Neural progenitor cell (in vitro differentiated cells): ENCODE data around the gene ANXA2R. TPM values are rescaled to one million over a fixed set of nuclear protein-coding genes. Genes with fewer than 3 reads are reported as not detected.
A peak's percentile ranks its signal among the peaks of the same experiment; 100 is the strongest.

Experiments used
- DNase-seq: peaks from one replicate; pipeline ENCODE4 v3.0.0-alpha.2; 2016; ENCODE audit warnings: low spot score
- H2AFZ ChIP-seq: fragments of 200-600 bp; sonication (generic); replicated peaks from 2 replicates; pipeline ENCODE4 v1.6.1; 2016; ENCODE audit warnings: antibody characterized with exemption
- H3F3A ChIP-seq: fragments of 200-600 bp; sonication (generic); 2 replicates; pipeline ENCODE4 v1.6.1; 2016; ENCODE audit warnings: antibody characterized with exemption, low read depth
- H3K27ac ChIP-seq: fragments of 200-600 bp; sonication (generic); 2 replicates; pipeline ENCODE4 v1.5.1; 2016; ENCODE audit warnings: mild to moderate bottlenecking
- H3K27me3 ChIP-seq: fragments of 200-600 bp; sonication (generic); 2 replicates; pipeline ENCODE4 v1.6.1; 2016; ENCODE audit warnings: mild to moderate bottlenecking, moderate library complexity
- H3K36me3 ChIP-seq: fragments of 200-600 bp; sonication (generic); 2 replicates; pipeline ENCODE4 v1.5.1; 2016
- H3K4me1 ChIP-seq: fragments of 200-600 bp; sonication (generic); 2 replicates; pipeline ENCODE4 v1.6.1; 2016; ENCODE audit warnings: mixed run types
- H3K4me2 ChIP-seq: fragments of 200-600 bp; sonication (generic); 2 replicates; pipeline ENCODE4 v1.6.1; 2016
- H3K4me3 ChIP-seq: fragments of 200-600 bp; sonication (generic); 2 replicates; pipeline ENCODE4 v1.5.1; 2016
- H3K79me2 ChIP-seq: fragments of 200-600 bp; sonication (generic); 2 replicates; pipeline ENCODE4 v1.6.1; 2016; ENCODE audit warnings: low read depth
- H3K9ac ChIP-seq: fragments of 200-600 bp; sonication (generic); 2 replicates; pipeline ENCODE4 v1.6.1; 2016
- H3K9me3 ChIP-seq: fragments of 200-600 bp; sonication (generic); 2 replicates; pipeline ENCODE4 v1.5.1; 2016; ENCODE audit warnings: low read depth
- H4K20me1 ChIP-seq: fragments of 200-600 bp; sonication (generic); 2 replicates; pipeline ENCODE4 v1.6.1; 2016; ENCODE audit warnings: low read depth
- H3K27ac Mint-ChIP-seq: 3 replicates; pipeline ENCODE4 v1.8.0; 2021; ENCODE audit warnings: mixed read lengths
- H3K27me3 Mint-ChIP-seq: 2 replicates; pipeline ENCODE4 v1.8.0; 2022; ENCODE audit warnings: low read depth, mild to moderate bottlenecking, inconsistent platforms, moderate library complexity, mixed read lengths; ENCODE audit not compliant: insufficient read depth
- H3K36me3 Mint-ChIP-seq: 3 replicates; pipeline ENCODE4 v1.8.0; 2021; ENCODE audit warnings: mixed read lengths
- H3K4me1 Mint-ChIP-seq: 3 replicates; pipeline ENCODE4 v1.8.0; 2021; ENCODE audit warnings: mixed read lengths
- H3K4me3 Mint-ChIP-seq: 3 replicates; pipeline ENCODE4 v1.8.0; 2021; ENCODE audit warnings: mild to moderate bottlenecking, moderate library complexity, mixed read lengths
- H3K9me3 Mint-ChIP-seq: 3 replicates; pipeline ENCODE4 v1.8.0; 2020; ENCODE audit warnings: mixed read lengths
- EZH2 ChIP-seq: fragments of 200-600 bp; sonication (generic); IDR thresholded peaks from 2 replicates; pipeline ENCODE4 v1.6.1; 2017; ENCODE audit warnings: antibody characterized with exemption, mild to moderate bottlenecking, moderate library complexity
- EZH2phosphoT487 ChIP-seq: fragments of 200-600 bp; sonication (generic); IDR thresholded peaks from 2 replicates; pipeline ENCODE4 v1.6.1; 2017; ENCODE audit warnings: antibody characterized with exemption
- total RNA-seq: library from RNA; depleted of rRNA; stranded (reverse); fragments of >200 nt; gene quantifications from 2 replicates; pipeline ENCODE4 v1.2.3, GENCODE V29; 2015; ENCODE audit warnings: low replicate concordance
- TF ChIP-seq, protein P1 (sequence below): fragments of 200-600 bp; sonication (generic); IDR thresholded peaks from 2 replicates; pipeline ENCODE4 v1.5.1; 2017; ENCODE audit warnings: antibody characterized with exemption, mild to moderate bottlenecking

Gene ANXA2R
- total RNA-seq, 1 donor from 2014 or later, result 0.17 TPM

DNA sequence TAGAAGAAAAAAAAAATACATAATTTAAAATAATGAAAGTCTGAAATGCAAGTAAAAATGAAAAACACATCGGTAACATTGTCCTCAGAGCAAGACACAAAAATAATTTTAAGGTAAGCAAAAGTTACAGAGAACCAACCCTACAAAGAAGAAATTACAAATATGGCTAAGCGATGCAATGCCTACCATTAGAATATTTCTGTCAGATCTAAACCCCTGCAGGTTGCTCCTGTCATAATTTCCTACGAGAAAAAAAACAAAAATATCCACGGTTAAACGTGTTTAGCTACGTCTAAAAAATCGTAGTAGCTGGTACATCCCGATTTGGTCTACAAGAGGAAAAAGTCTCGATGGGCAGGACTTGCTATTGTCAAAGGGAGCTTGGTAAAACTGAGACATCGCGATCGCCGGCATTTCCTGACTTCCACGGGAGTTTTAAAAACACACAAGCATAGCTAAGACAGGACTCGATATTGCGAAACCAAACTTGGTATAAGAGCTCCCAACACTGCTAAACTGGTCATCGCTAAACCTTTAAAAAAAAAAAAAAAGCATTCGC, 1.1 kb upstream of the ANXA2R start:
- H3K4me1 ChIP-seq, result peaks cover 20% of the 10 kb centered on the region
- peak overlapping the region; percentile 47 for H3K4me3 ChIP-seq
- H3K79me2 ChIP-seq, result no peaks in the 10 kb centered on the region
- Mint-ChIP-seq H3K4me3 (peak overlapping the region; percentile 86), H3K36me3 (no peaks in the 10 kb centered on the region), H3K4me1 (peaks cover 51% of the 10 kb centered on the region), H3K9me3 (no peaks in the 10 kb centered on the region), H3K27me3 (peaks cover 81% of the 10 kb centered on the region), H3K27ac (no peak overlapping the region)
- H3K9me3 ChIP-seq, result no peaks in the 10 kb centered on the region
- peak; percentile 16 for DNase-seq
- H3K27me3 ChIP-seq, result peaks cover 97% of the 10 kb centered on the region
- H3K27ac ChIP-seq, result no peak overlapping the region
- peaks cover 88% of the 10 kb centered on the region for H4K20me1 ChIP-seq
- peaks cover 70% of the 10 kb centered on the region for H3F3A ChIP-seq
- peak overlapping the region; percentile 74 for H3K4me2 ChIP-seq
- H2AFZ ChIP-seq, result no peak overlapping the region
- H3K36me3 ChIP-seq, result no peaks in the 10 kb centered on the region
- no peak for TF ChIP-seq EZH2phosphoT487
- TF ChIP-seq, protein P1, sequence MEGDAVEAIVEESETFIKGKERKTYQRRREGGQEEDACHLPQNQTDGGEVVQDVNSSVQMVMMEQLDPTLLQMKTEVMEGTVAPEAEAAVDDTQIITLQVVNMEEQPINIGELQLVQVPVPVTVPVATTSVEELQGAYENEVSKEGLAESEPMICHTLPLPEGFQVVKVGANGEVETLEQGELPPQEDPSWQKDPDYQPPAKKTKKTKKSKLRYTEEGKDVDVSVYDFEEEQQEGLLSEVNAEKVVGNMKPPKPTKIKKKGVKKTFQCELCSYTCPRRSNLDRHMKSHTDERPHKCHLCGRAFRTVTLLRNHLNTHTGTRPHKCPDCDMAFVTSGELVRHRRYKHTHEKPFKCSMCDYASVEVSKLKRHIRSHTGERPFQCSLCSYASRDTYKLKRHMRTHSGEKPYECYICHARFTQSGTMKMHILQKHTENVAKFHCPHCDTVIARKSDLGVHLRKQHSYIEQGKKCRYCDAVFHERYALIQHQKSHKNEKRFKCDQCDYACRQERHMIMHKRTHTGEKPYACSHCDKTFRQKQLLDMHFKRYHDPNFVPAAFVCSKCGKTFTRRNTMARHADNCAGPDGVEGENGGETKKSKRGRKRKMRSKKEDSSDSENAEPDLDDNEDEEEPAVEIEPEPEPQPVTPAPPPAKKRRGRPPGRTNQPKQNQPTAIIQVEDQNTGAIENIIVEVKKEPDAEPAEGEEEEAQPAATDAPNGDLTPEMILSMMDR, result no peak
- TF ChIP-seq EZH2, result no peak
- no peak overlapping the region for H3K9ac ChIP-seq

- H3K4me1 Mint-ChIP-seq, result peaks cover 49% of the 10 kb centered on the region
- no peaks in the 10 kb centered on the region for H3K36me3 ChIP-seq
- no peaks in the 10 kb centered on the region for H3K79me2 ChIP-seq
- H2AFZ ChIP-seq, result no peak overlapping the region
- no peaks in the 10 kb centered on the region for H3K9me3 ChIP-seq
- peak; percentile 82 for DNase-seq
- H3K27ac Mint-ChIP-seq, result no peak overlapping the region
- H4K20me1 ChIP-seq, result peaks cover 92% of the 10 kb centered on the region
- H3K4me3 ChIP-seq, result peak overlapping the region; percentile 36
- H3K27ac ChIP-seq, result no peak overlapping the region
- H3K27me3 ChIP-seq, result peaks cover 97% of the 10 kb centered on the region
- no peaks in the 10 kb centered on the region for H3K36me3 Mint-ChIP-seq
- peaks cover 84% of the 10 kb centered on the region for H3K27me3 Mint-ChIP-seq
- TF ChIP-seq EZH2, result peak; percentile 22
- TF ChIP-seq, protein P1, result peak; percentile 8
- TF ChIP-seq EZH2phosphoT487, result no peak
- no peak overlapping the region for H3K9ac ChIP-seq
- peak overlapping the region; percentile 74 for H3K4me2 ChIP-seq
- peaks cover 3% of the 10 kb centered on the region for H3K9me3 Mint-ChIP-seq
- H3K4me1 ChIP-seq, result peaks cover 20% of the 10 kb centered on the region
- H3K4me3 Mint-ChIP-seq, result peak overlapping the region; percentile 79
- H3F3A ChIP-seq, result peaks cover 59% of the 10 kb centered on the region
Observed at GRCh38 chr5:43039471-43040286, 440 bp downstream of the ANXA2R start.

GRCh38 chr5:43039152-43039470, 1.0 kb downstream of the ANXA2R start:
- Histone ChIP-seq H3K9me3 (no peaks in the 10 kb centered on the region), H3K27me3 (peaks cover 97% of the 10 kb centered on the region), H3F3A (peaks cover 54% of the 10 kb centered on the region), H2AFZ (no peak overlapping the region), H3K36me3 (no peaks in the 10 kb centered on the region), H3K9ac (no peak overlapping the region), H3K79me2 (no peaks in the 10 kb centered on the region), H3K4me3 (peak overlapping the region; percentile 36), H3K4me2 (peak overlapping the region; percentile 74), H3K27ac (no peak overlapping the region), H3K4me1 (peaks cover 14% of the 10 kb centered on the region), H4K20me1 (peaks cover 92% of the 10 kb centered on the region)
- Mint-ChIP-seq H3K27me3 (peaks cover 84% of the 10 kb centered on the region), H3K4me1 (peaks cover 48% of the 10 kb centered on the region), H3K36me3 (no peaks in the 10 kb centered on the region), H3K9me3 (peaks cover 3% of the 10 kb centered on the region), H3K27ac (no peak overlapping the region), H3K4me3 (no peak overlapping the region)
- no peak for DNase-seq
- TF ChIP-seq, protein P1, result no peak
- no peak for TF ChIP-seq EZH2
- no peak for TF ChIP-seq EZH2phosphoT487
